SK-N-SH treated with all-trans-retinoic acid at 6 μM for 48 hours (cell line): ENCODE data around the gene APLF.
A peak's percentile ranks its signal among the peaks of the same experiment; 100 is the strongest.

Experiments used
- ATAC-seq: fragments of 200-7000 bp; cut with Tn5 transposase; 3 replicates; pipeline ENCODE4 v1.9.1; 2020; ENCODE audit warnings: mild to moderate bottlenecking, moderate library complexity
- ARNTL ChIP-seq: fragments of 450-650 bp; formaldehyde crosslinking; IDR thresholded peaks from 2 replicates; pipeline ENCODE4 v1.5.0; 2020; ENCODE audit warnings: low read depth, mild to moderate bottlenecking, moderate library complexity, borderline replicate concordance
- BACH2 ChIP-seq: fragments of 250-450 bp; sonication (Bioruptor Pico); IDR thresholded peaks from 2 replicates; pipeline ENCODE4 v1.9.0; 2021; ENCODE audit warnings: mild to moderate bottlenecking, borderline replicate concordance
- CSRNP3 ChIP-seq: fragments of 250-450 bp; sonication (Bioruptor Pico); IDR thresholded peaks from 2 replicates; pipeline ENCODE4 v1.5.1; 2021; ENCODE audit warnings: mild to moderate bottlenecking, moderate library complexity
- ESRRG ChIP-seq: fragments of 250-450 bp; sonication (Bioruptor Pico); IDR thresholded peaks from 2 replicates; pipeline ENCODE4 v1.6.1; 2021; ENCODE audit warnings: mild to moderate bottlenecking
- GLIS3 ChIP-seq: fragments of 250-450 bp; sonication (Bioruptor Pico); IDR thresholded peaks from 2 replicates; pipeline ENCODE4 v1.5.0; 2020; ENCODE audit warnings: mild to moderate bottlenecking, moderate library complexity
- ISL1 ChIP-seq: fragments of 250-450 bp; sonication (Bioruptor Pico); IDR thresholded peaks from 2 replicates; pipeline ENCODE4 v2.1.2; 2022; ENCODE audit warnings: mild to moderate bottlenecking, moderate library complexity
- OSR1 ChIP-seq: fragments of 250-450 bp; sonication (Bioruptor Pico); IDR thresholded peaks from 2 replicates; pipeline ENCODE4 v1.8.0; 2022; ENCODE audit warnings: moderate library complexity, mild to moderate bottlenecking, inconsistent platforms
- PATZ1 ChIP-seq: fragments of 250-450 bp; sonication (Bioruptor Pico); IDR thresholded peaks from 2 replicates; pipeline ENCODE4 v1.8.0; 2020; ENCODE audit warnings: mild to moderate bottlenecking, moderate library complexity, borderline replicate concordance
- POU6F1 ChIP-seq: fragments of 250-450 bp; sonication (Bioruptor Pico); IDR thresholded peaks from 2 replicates; pipeline ENCODE4 v1.8.0; 2021; ENCODE audit warnings: low read depth, mild to moderate bottlenecking, moderate library complexity, borderline replicate concordance
- PPARA ChIP-seq: fragments of 250-450 bp; sonication (Bioruptor Pico); IDR thresholded peaks from 2 replicates; pipeline ENCODE4 v1.5.0; 2020; ENCODE audit warnings: mild to moderate bottlenecking, borderline replicate concordance
- SNAI2 ChIP-seq: fragments of 250-450 bp; sonication (Bioruptor Pico); IDR thresholded peaks from 2 replicates; pipeline ENCODE4 v1.5.0; 2020; ENCODE audit warnings: mild to moderate bottlenecking, moderate library complexity
- TOX ChIP-seq: fragments of 250-450 bp; sonication (Bioruptor Pico); IDR thresholded peaks from 2 replicates; pipeline ENCODE4 v1.8.0; 2021; ENCODE audit warnings: mild to moderate bottlenecking, moderate library complexity, borderline replicate concordance
- ZC3H10 ChIP-seq: fragments of 250-450 bp; sonication (Bioruptor Pico); IDR thresholded peaks from 2 replicates; pipeline ENCODE4 v1.5.1; 2021; ENCODE audit warnings: mild to moderate bottlenecking, moderate library complexity
- ZFP3 ChIP-seq: fragments of 250-450 bp; sonication (Bioruptor Pico); IDR thresholded peaks from 2 replicates; pipeline ENCODE4 v1.5.0; 2020; ENCODE audit warnings: mild to moderate bottlenecking, moderate library complexity
- ZFP30 ChIP-seq: fragments of 450-650 bp; formaldehyde crosslinking; IDR thresholded peaks from 2 replicates; pipeline ENCODE4 v1.5.0; 2022; ENCODE audit warnings: mild to moderate bottlenecking, moderate library complexity
- ZNF565 ChIP-seq: fragments of 450-650 bp; formaldehyde crosslinking; conservative IDR thresholded peaks from 2 replicates; pipeline ENCODE4 v1.5.0; 2020; ENCODE audit warnings: low read depth, mild to moderate bottlenecking, moderate library complexity
- ZNF70 ChIP-seq: fragments of 450-650 bp; formaldehyde crosslinking; IDR thresholded peaks from 2 replicates; pipeline ENCODE4 v1.5.0; 2020; ENCODE audit warnings: mild to moderate bottlenecking, moderate library complexity
- ZNF8 ChIP-seq: fragments of 450-650 bp; formaldehyde crosslinking; IDR thresholded peaks from 2 replicates; pipeline ENCODE4 v1.5.0; 2020; ENCODE audit warnings: mild to moderate bottlenecking, moderate library complexity
- TF ChIP-seq, protein P1 (sequence below): fragments of 250-450 bp; sonication (Bioruptor Pico); IDR thresholded peaks from 2 replicates; pipeline ENCODE4 v1.5.1; 2020; ENCODE audit warnings: low read depth, mild to moderate bottlenecking, moderate library complexity
- TF ChIP-seq, protein P2 (sequence below): fragments of 250-450 bp; sonication (Bioruptor Pico); IDR thresholded peaks from 2 replicates; pipeline ENCODE4 v1.5.0; 2020; ENCODE audit warnings: mild to moderate bottlenecking, moderate library complexity

Gene APLF

DNA sequence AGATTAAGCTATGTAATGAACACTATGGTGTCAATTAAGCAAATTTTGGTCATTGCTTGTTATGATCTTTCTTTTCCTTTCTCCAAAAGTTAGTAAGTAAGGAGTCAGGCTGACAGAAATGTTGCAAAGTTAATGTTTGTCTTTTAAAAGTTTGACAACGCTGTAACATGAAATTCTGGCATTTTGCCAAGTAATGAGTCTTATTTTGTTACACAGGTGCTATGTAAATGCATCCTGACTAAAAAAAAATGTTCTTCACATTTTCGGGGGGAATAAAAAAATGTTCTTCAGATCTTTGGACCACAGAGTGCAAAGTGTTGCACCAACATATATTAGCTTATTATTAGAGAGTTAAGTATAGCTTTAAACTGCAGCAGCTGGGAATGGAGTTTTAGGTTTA, 121.2 kb downstream of the APLF start:
- TF ChIP-seq ESRRG (CRISPR knock-in tag), result no peak
- TF ChIP-seq TOX, result no peak
- TF ChIP-seq, all 23 proteins: peak for 0
- no peak for ATAC-seq

- TF ChIP-seq, protein P1, sequence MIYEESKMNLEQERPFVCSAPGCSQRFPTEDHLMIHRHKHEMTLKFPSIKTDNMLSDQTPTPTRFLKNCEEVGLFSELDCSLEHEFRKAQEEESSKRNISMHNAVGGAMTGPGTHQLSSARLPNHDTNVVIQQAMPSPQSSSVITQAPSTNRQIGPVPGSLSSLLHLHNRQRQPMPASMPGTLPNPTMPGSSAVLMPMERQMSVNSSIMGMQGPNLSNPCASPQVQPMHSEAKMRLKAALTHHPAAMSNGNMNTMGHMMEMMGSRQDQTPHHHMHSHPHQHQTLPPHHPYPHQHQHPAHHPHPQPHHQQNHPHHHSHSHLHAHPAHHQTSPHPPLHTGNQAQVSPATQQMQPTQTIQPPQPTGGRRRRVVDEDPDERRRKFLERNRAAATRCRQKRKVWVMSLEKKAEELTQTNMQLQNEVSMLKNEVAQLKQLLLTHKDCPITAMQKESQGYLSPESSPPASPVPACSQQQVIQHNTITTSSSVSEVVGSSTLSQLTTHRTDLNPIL (CRISPR knock-in tag), result no peak
- TF ChIP-seq ARNTL (CRISPR knock-in tag), result no peak
- 0 out of 2 replicates have a peak, but pooled peaks have one; percentile 9 for TF ChIP-seq ZNF70 (CRISPR knock-in tag)
- no peak for TF ChIP-seq ZFP30 (CRISPR knock-in tag)
- TF ChIP-seq, all 23 proteins: peak for 1
- no peak for ATAC-seq
These were observed 122.6 kb downstream of the APLF start for GRCh38 chr2:68589963-68590362.

DNA sequence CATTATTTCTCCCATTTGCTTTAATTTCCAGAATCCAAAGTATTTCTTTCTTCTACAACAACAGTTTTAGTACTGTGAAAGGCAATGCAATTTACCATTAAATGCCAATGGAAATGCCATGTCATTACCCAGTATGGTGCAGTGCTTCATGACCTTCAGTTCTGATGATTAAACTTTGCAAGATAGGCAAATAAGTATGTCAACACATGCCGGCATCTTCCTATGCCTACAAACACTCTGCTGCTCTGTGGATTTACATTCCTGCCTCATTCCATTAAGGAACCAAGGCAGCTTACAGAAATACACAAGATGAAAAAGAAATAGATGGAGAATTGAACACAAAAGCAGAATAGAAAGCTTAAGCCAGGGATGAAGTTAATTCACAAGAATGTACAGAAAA, 123.3 kb downstream of the APLF start:
- TF ChIP-seq, protein P2, sequence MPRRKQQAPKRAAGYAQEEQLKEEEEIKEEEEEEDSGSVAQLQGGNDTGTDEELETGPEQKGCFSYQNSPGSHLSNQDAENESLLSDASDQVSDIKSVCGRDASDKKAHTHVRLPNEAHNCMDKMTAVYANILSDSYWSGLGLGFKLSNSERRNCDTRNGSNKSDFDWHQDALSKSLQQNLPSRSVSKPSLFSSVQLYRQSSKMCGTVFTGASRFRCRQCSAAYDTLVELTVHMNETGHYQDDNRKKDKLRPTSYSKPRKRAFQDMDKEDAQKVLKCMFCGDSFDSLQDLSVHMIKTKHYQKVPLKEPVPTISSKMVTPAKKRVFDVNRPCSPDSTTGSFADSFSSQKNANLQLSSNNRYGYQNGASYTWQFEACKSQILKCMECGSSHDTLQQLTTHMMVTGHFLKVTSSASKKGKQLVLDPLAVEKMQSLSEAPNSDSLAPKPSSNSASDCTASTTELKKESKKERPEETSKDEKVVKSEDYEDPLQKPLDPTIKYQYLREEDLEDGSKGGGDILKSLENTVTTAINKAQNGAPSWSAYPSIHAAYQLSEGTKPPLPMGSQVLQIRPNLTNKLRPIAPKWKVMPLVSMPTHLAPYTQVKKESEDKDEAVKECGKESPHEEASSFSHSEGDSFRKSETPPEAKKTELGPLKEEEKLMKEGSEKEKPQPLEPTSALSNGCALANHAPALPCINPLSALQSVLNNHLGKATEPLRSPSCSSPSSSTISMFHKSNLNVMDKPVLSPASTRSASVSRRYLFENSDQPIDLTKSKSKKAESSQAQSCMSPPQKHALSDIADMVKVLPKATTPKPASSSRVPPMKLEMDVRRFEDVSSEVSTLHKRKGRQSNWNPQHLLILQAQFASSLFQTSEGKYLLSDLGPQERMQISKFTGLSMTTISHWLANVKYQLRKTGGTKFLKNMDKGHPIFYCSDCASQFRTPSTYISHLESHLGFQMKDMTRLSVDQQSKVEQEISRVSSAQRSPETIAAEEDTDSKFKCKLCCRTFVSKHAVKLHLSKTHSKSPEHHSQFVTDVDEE, result no peak
- TF ChIP-seq OSR1 (CRISPR knock-in tag), result no peak
- no peak for TF ChIP-seq BACH2 (CRISPR knock-in tag)
- TF ChIP-seq GLIS3 (CRISPR knock-in tag), result no peak
- TF ChIP-seq ARNTL (CRISPR knock-in tag), result no peak
- no peak for TF ChIP-seq ISL1 (CRISPR knock-in tag)
- TF ChIP-seq CSRNP3 (CRISPR knock-in tag), result no peak
- TF ChIP-seq PATZ1 (CRISPR knock-in tag), result no peak
- TF ChIP-seq ESRRG (CRISPR knock-in tag), result no peak
- TF ChIP-seq TOX, result no peak
- no peak for TF ChIP-seq ZNF8 (CRISPR knock-in tag)
- no peak for TF ChIP-seq PPARA

DNA sequence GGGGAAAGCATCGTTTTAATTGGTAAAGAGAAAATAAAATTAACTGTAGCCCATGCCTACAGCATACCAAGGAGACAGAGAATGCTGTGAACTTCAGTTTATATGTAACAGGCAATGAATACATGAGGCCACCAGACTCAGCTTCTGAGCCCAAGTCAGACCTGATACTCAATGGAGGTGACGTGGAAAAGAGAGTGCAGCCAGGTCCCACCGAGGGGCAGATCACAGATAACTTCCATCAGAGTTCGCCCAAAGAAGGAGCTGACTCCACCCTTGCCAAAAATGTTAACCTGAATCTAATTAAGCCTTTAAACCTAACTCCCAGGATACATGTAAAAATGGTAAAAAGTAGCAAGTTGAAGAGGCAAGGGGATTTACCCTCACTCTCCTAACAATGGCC, 123.8 kb downstream of the APLF start:
- TF ChIP-seq ISL1 (CRISPR knock-in tag) (no peak), PATZ1 (CRISPR knock-in tag) (no peak), SNAI2 (CRISPR knock-in tag) (no peak), ZNF70 (CRISPR knock-in tag) (no peak), BACH2 (CRISPR knock-in tag) (no peak), PPARA (no peak), ZFP3 (CRISPR knock-in tag) (no peak), ZNF565 (CRISPR knock-in tag) (no peak), ZC3H10 (CRISPR knock-in tag) (no peak), POU6F1 (CRISPR knock-in tag) (no peak), ZNF8 (CRISPR knock-in tag) (no peak)
- TF ChIP-seq, protein P1 (CRISPR knock-in tag), result no peak
- ATAC-seq, result no peak

More for the DNA sequence above, 123.3 kb downstream of the APLF start:
- no peak for ATAC-seq
